ENCODE measurements around the gene SND1. TPM values are rescaled to one million over a fixed set of nuclear protein-coding genes. Genes with fewer than 3 reads are reported as not detected.

SND1 gene
- total RNA-seq, 1 experiment from 2014 or later, result 218 TPM

DNA sequence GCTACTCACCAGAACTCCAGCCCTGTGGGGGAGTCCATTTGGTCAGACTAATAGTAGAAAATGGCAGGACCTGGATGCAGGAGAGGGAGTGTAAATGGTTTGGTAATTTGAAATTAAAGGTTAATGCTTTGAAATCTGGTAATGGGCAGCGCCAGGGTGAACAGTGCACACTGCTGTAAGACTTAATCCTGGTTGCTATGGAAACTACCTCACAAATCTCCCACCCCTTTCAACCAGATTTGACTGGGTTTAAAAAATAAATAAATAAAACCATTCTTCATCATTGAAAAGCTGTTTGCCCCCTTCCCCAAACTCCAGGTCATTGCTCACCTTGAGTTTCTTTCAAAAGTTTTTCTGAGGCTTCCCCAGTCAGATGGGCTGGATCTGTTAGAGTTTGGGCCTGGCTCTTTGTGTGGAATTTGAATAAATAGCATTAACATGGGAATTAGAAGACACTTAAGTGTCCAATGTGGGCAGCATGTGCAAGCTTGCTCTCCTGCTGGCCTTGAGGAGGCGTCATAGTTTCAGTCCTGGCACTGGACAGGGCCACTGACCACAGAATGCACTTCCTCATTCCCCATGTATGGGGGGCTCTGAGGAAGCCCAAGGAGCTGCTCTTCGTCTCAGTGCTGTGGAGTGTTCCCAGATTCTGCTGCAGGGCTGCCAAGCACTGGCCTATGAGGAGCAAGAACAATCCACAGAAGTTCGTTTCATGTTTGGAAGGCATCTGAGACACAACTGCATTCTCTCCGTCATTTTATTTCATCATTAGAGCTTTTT lies 288.6 kb downstream of the SND1 start:
- Histone ChIP-seq H3K79me1 (ENCODE audit: insufficient read depth, low read depth, low read length, poor library complexity, severe bottlenecking) (no peaks in the 10 kb centered on the region), H3T11ph (ENCODE audit: low read length) (no peak overlapping the region), H2BK120ac (ENCODE audit: low read depth, low read length, poor library complexity, severe bottlenecking) (no peak overlapping the region), H3K27me3 (ENCODE audit: insufficient read depth, low read length) (no peaks in the 10 kb centered on the region), H3K23ac (ENCODE audit: insufficient read length, low read depth, low read length) (no peak overlapping the region), H3K4ac (ENCODE audit: low read depth, low read length) (no peak overlapping the region), H3K9me3 (ENCODE audit: control insufficient read depth, low read depth, low read length) (no peaks in the 10 kb centered on the region), H3K23me2 (ENCODE audit: insufficient read length, low read depth, low read length, poor library complexity, severe bottlenecking) (no peaks in the 10 kb centered on the region), H3K56ac (ENCODE audit: insufficient read length, low read depth, low read length) (no peak overlapping the region), H3K18ac (ENCODE audit: insufficient read length, low read depth, low read length) (no peak overlapping the region), H4K20me1 (ENCODE audit: control insufficient read depth, insufficient read depth, insufficient read length) (no peaks in the 10 kb centered on the region), H2BK20ac (ENCODE audit: low read depth, low read length, poor library complexity, severe bottlenecking) (no peak overlapping the region), H4K5ac (ENCODE audit: insufficient read length, low read depth, low read length) (no peak overlapping the region), H3K4me1 (ENCODE audit: insufficient read depth, low read length) (peaks cover 4% of the 10 kb centered on the region; the same call in 1 of the 2 replicates), H2BK15ac (ENCODE audit: low read depth, low read length) (no peak overlapping the region), H3K79me2 (ENCODE audit: insufficient read depth, low read length) (no peaks in the 10 kb centered on the region), H3K9ac (ENCODE audit: extremely low read depth, insufficient read length, low read length) (no peak overlapping the region), H4K91ac (ENCODE audit: insufficient read length, low read depth, low read length) (no peak overlapping the region), H2BK5ac (ENCODE audit: insufficient read length, low read length) (no peak overlapping the region), H2BK12ac (ENCODE audit: insufficient read length, low read depth, low read length) (no peak overlapping the region), H4K8ac (replicated peaks; ENCODE audit: insufficient read length, low read depth, low read length) (no peak overlapping the region), H3K4me2 (ENCODE audit: insufficient read depth, insufficient read length, low read length) (no peak overlapping the region), H3K27ac (ENCODE audit: insufficient read length, low read depth, low read length) (no peak overlapping the region), H2AK5ac (ENCODE audit: insufficient read length, low read length) (no peak overlapping the region), H3K14ac (ENCODE audit: insufficient read depth, low read length) (no peak overlapping the region), H2AFZ (ENCODE audit: low read length) (no peak overlapping the region)
- no peaks in the 10 kb centered on the region for H3K27me3 Mint-ChIP-seq (ENCODE audit: low read depth)
- peaks cover 12 to 17% of the 10 kb centered on the region in 2 experiments for H3K4me1 Mint-ChIP-seq
- H3K36me3 Mint-ChIP-seq (ENCODE audit: insufficient read depth in 1 of 3, low read depth in 3 of 3), result peaks cover 2 to 12% (median 7%) of the 10 kb centered on the region in 3 experiments; a peak in 5 of 7 replicates
- DNase-seq, result no peak
- no peaks in the 10 kb centered on the region for H3K9me3 Mint-ChIP-seq
- peak overlapping the region in 2 of 3 experiments; percentile 17 to 63; a peak in 1 of 7 replicates for H3K27ac Mint-ChIP-seq
- TF ChIP-seq, protein P1, sequence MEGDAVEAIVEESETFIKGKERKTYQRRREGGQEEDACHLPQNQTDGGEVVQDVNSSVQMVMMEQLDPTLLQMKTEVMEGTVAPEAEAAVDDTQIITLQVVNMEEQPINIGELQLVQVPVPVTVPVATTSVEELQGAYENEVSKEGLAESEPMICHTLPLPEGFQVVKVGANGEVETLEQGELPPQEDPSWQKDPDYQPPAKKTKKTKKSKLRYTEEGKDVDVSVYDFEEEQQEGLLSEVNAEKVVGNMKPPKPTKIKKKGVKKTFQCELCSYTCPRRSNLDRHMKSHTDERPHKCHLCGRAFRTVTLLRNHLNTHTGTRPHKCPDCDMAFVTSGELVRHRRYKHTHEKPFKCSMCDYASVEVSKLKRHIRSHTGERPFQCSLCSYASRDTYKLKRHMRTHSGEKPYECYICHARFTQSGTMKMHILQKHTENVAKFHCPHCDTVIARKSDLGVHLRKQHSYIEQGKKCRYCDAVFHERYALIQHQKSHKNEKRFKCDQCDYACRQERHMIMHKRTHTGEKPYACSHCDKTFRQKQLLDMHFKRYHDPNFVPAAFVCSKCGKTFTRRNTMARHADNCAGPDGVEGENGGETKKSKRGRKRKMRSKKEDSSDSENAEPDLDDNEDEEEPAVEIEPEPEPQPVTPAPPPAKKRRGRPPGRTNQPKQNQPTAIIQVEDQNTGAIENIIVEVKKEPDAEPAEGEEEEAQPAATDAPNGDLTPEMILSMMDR (conservative IDR thresholded peaks at IDR 0.05), result no peak
- H3K4me3 Mint-ChIP-seq, result no peak overlapping the region
- WGBS (ENCODE audit: extremely low coverage, insufficient read length, low lambda C conversion rate), result no CpG with 5 or more reads among the region's 5 CpGs

Measured in H9 (cell line).